T follicular helper cell (primary cell): Measurements from ENCODE around the gene HNRNPA1.
"Not testable (repeated sequence)": the region's sequence is repeated elsewhere in the genome, so short reads cannot be mapped to it uniquely, and the experiment has no call there.

Source experiments
- DNase-seq: peaks from one replicate; pipeline ENCODE4 v3.0.0-alpha.2; 2020; ENCODE audit warnings: low read depth

Gene HNRNPA1

GRCh38 chr12:54299515-54300224 lies 19.1 kb downstream of the HNRNPA1 start:
- no peak for DNase-seq

GRCh38 chr12:54300225-54300731 lies 19.8 kb downstream of the HNRNPA1 start:
- DNase-seq = no peak

- DNase-seq = no peak
Observed at GRCh38 chr12:54300732-54301427, 20.4 kb downstream of the HNRNPA1 start, which contains the start of gene NFE2. Gene NFE2, minus strand, starts transcription at chr12:54301015. Its CDS starts 5,767 bp downstream, at chr12:54295248.

GRCh38 chr12:54301428-54302048 lies 21.0 kb downstream of the HNRNPA1 start:
- DNase-seq = no peak

- no peak for DNase-seq
Observed at GRCh38 chr12:54303640-54304039, 23.1 kb downstream of the HNRNPA1 start.

- no peak for DNase-seq
Observed at GRCh38 chr12:54304187-54304810, 23.8 kb downstream of the HNRNPA1 start.

- no peak for DNase-seq
Observed at GRCh38 chr12:54306925-54307741, 26.6 kb downstream of the HNRNPA1 start.

GRCh38 chr12:54311051-54311450 lies 30.5 kb downstream of the HNRNPA1 start:
- no peak for DNase-seq

- not testable (repeated sequence) for DNase-seq
Observed at GRCh38 chr12:54312309-54312708, 31.8 kb downstream of the HNRNPA1 start.

- DNase-seq = no peak
Observed at GRCh38 chr12:54321363-54321762, 40.8 kb downstream of the HNRNPA1 start.

- DNase-seq = peak; percentile 90
Observed at GRCh38 chr12:54324617-54325441, 44.3 kb downstream of the HNRNPA1 start, which contains the start of gene COPZ1. Gene COPZ1, plus strand, starts transcription at chr12:54325131. Its CDS starts 33 bp downstream, at chr12:54325164.

GRCh38 chr12:54325442-54326109 lies 45.0 kb downstream of the HNRNPA1 start:
- not testable (repeated sequence) for DNase-seq

- DNase-seq = no peak
Observed at GRCh38 chr12:54328595-54329337, 48.2 kb downstream of the HNRNPA1 start.

GRCh38 chr12:54329759-54330158 lies 49.2 kb downstream of the HNRNPA1 start:
- DNase-seq = no peak

GRCh38 chr12:54330442-54330841 lies 49.9 kb downstream of the HNRNPA1 start:
- no peak for DNase-seq

GRCh38 chr12:54331461-54331860 lies 50.9 kb downstream of the HNRNPA1 start:
- no peak for DNase-seq

- no peak for DNase-seq
Observed at GRCh38 chr12:54333420-54334034, 53.0 kb downstream of the HNRNPA1 start.
